Measurements from ENCODE around the gene ILKAP.

Gene ILKAP, protein sequence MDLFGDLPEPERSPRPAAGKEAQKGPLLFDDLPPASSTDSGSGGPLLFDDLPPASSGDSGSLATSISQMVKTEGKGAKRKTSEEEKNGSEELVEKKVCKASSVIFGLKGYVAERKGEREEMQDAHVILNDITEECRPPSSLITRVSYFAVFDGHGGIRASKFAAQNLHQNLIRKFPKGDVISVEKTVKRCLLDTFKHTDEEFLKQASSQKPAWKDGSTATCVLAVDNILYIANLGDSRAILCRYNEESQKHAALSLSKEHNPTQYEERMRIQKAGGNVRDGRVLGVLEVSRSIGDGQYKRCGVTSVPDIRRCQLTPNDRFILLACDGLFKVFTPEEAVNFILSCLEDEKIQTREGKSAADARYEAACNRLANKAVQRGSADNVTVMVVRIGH

GRCh38 chr2:238203094-238203972 lies at the start of gene ILKAP:
TSS of gene ILKAP (minus strand) at chr2:238203695. CDS start at chr2:238203553, 142 bp downstream.
- DNase-seq (ENCODE audit: low read depth): no peak

DNA sequence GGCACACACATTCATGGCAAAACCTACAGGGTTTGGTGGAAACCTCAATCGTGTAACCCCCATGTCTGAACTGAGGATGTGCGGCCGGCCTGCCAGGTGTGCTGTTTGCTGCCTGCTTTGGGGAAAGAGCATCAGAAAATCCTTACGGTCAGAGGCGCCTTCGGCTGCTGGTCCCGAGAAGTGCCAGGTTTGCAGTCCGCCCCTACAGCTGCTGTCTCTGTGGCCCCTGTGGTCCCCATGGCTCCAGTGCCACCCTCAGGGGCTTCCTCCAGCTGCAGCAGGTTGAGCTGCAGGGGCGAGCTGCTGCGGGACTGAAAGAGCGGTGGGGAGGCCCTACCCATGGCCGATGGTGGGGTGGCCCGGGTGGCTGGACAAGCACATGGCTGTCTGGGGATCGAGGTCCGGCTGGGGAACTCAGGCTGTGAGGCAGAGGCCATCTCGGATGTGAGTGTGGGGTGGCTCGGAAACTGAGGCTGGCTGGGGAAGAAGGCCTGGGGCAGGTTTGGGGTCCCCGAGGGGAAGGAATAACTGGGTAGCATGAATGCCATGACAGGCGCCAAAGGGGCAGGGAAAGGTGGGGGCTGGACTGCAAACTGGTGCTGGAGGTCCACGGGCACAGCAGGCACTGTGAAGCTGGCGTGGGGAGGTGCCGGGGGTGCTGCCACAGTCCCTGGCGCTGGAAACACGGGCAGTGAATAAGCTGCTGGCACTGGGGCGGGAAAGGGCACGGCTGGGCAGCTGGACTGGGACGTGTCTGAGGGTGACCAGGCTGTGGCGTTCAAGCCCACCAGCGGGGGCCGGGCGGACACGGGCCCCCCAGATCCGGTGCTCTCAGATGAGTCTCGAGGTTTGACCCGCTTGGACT lies 49.5 kb upstream of the ILKAP start:
- no peak for DNase-seq (ENCODE audit: low read depth)

DNA sequence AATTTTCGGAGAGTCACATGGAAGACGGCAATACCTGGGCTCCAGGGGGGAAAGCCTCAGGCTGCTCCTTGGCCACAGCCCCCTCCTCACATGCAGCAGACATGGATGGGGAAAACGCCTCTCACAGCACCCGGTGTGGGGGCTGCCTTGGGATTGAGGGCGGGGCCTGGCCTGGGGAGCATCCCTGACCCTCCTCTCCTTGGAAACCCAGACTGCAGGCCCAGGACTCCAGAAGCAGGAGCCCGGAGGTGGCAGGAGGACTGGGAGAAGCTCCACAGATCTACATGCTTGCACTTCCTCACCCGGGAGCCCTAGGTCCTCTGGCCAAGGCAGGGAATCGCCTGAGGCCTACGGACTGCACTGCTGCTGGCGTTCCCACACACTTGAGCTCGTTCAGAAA lies 48.5 kb upstream of the ILKAP start:
- no peak for DNase-seq (ENCODE audit: low read depth)

- DNase-seq (ENCODE audit: low read depth): no peak
Measured at GRCh38 chr2:238251331-238251730, 47.8 kb upstream of the ILKAP start.

GRCh38 chr2:238250896-238251295 lies 47.4 kb upstream of the ILKAP start:
- no peak for DNase-seq (ENCODE audit: low read depth)

- no peak for DNase-seq (ENCODE audit: low read depth)
Measured at GRCh38 chr2:238247841-238248453, 44.5 kb upstream of the ILKAP start.

- no peak for DNase-seq (ENCODE audit: low read depth)
Measured at GRCh38 chr2:238247002-238247822, 43.7 kb upstream of the ILKAP start.

- DNase-seq (ENCODE audit: low read depth): no peak
Measured at GRCh38 chr2:238244151-238244550, 40.7 kb upstream of the ILKAP start.

- no peak for DNase-seq (ENCODE audit: low read depth)
Measured at GRCh38 chr2:238243496-238244076, 40.1 kb upstream of the ILKAP start.

DNA sequence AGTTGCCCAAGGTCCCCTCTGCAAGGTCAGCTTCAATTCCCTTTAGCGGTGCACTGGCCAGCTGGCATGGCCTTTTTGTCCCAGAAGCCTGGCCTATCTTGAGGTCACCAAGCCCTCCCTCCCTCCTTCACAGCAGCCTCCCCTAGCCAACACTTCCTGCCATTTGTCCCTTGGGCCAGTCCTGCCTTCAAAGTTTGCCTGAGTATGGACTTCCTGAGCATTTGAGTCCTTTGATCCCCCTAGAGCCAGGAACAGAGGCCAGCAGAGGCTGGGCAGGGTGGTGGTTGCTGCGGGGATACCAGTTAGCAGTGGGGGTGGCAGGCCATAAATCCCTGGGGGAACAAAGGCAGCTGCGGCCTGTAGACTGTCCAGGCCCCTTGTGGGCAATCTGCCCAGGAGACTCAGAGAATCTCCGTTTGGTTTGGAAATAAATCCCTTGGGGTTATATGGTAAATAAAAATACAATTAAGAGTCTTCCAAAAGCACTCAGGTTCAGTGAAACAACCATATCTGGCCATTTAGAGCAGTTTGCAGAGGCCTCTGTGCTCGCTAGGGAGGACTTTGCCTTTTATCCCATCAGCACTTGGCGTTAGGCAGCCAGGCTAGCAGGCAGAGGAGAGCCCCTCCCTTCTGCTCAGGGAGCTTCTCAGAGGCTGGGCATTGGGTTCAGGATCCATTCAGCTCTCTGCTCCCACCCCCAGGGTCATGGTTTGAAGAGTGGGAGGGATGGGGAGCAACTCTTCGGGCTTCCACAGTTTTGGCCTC lies 39.4 kb upstream of the ILKAP start:
- no peak for DNase-seq (ENCODE audit: low read depth)

DNA sequence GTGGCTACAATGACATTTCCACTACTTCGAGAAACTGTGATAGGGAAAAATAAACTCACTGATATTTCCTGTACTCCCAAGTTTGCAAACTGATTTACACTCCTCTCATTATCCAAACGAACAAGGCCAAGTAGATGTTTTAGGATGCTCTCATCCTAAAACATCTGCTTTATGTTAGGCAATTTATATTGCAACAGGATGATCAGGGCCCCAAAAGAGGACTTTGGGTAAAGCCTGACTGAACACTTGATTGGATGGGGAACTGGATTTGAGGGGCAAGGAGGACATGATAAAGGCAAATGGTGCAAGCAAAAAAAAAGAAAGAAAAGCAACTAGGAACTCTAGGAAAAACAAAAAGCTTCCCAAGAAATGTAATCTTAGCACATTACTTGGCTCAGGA lies 38.5 kb upstream of the ILKAP start:
- no peak for DNase-seq (ENCODE audit: low read depth)

DNA sequence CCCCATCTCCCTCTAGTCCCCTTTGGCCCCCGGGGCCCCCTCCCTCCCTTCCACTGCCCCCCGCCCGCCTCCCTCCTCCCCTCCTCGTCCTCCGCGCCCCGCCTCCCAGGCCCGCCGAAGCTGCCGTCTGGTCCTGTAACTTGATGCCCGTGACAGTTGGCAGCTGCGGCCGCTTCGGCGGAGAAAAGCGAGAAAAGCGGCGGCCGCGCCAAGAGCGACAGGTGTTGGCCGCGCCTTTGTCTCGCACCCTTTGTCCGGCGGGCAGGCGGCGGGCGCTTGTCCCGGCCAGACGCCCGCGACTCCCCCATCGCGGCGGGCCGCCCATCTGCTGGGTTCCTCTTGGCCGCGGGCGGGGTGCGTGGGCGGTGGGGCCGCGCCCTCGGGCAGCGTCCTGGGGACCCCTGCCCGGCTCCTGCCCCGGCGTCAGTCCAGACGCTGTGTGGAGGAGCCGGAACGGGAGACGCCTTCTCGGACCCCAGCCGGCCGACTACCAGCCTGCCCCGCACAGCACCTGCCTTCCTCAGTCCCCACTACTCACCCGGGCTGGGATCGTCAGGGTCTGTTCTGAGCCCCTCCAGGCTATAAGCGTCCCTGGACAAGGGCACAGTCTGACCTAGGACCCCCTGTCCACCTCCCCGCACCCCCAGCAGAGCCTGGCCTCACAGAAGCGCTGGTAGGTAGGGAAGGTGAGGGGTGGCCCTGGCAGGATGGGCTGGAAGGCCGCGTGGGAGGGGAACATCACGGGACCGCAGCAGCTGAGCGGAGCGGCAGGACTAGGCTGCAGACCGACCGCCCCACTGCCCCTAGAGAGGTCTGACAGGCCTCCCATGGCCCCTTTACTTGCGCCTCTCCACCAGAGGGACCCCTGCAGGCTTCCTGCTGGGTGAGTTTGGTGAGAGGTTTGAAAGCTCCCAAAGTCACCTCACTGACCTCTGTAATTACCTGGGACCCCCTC lies 37.5 kb upstream of the ILKAP start:
- DNase-seq (ENCODE audit: low read depth): no peak

DNA sequence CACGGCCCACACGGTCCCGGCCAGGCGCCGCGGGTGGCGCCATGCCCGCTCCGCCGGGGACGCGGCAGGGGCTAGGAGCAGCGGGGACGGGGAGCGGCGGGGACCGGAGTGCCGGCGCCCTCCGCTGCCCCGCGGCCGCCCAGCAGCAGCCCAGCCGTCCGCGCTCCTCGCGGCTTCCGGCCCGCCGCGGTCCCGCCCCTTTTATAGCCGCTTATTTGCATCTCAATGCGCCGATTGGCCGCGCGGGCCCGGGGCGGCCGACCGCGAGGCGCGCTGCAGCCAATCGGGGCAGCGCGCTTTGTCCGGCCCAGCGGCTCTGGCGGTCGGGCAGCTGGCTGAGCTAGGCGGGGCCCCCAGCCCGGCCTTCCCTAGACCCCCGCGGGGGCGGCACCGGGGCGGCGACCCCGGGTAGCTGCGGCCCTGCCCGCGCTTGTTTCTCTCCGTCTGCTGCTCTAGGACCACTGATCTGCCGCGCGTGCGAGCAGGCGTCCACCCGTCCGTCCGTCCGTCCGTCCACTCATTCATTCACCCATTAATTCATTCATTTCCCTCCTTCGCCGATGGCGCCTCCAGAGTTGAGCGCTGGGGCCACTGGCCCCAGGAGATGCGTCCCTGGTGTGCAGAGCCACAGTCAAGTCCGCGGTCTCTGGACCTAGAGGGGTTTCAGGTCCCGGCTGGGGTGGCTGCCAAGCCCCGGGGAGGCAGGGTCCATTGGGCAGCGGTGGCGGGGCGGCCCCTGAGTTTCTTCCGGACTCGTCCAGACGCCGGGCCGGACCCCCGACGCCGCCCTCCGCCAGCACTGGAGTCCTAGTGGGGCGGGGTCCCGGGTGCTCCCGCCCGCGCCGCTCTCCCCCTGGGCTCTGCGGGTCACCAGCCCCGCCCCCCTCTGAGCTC lies 36.6 kb upstream of the ILKAP start, which contains the start of gene HES6:
Gene HES6, minus strand, starts transcription at position 176 of the 894 bp plus-strand sequence. Its CDS starts 133 bp downstream, at position 43.
- DNase-seq (ENCODE audit: low read depth): no peak

DNA sequence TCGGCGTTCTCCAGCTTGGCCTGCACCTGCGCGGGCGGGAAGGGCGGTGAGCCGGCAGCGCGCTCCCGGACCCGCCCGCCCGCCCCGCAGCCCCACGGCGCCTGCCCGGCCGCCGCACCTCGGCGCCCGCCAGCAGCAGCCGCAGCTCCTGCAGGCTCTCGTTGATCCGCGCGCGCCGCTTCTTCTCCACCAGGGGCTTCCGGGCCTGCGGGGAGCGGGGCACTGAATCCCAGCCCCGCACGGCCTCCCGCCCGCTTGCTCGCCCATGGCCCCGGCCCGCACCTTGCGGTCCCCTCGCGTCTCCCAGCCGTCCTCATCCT lies 36.0 kb upstream of the ILKAP start:
- DNase-seq (ENCODE audit: low read depth): no peak

GRCh38 chr2:238238766-238239542 lies 35.5 kb upstream of the ILKAP start:
- DNase-seq (ENCODE audit: low read depth): no peak

- DNase-seq (ENCODE audit: low read depth): no peak
Measured at GRCh38 chr2:238238311-238238765, 34.8 kb upstream of the ILKAP start.
